Stimulated activated CD4-positive, alpha-beta T cell treated with anti-CD3 and anti-CD28 coated beads, Interleukin-12 subunit alpha, Interleukin-12 subunit beta, amount 100 ng/mL, for 24 hours (primary cell): Measurements from ENCODE around the gene PRRT2.
"Not testable (repeated sequence)": the region's sequence is repeated elsewhere in the genome, so short reads cannot be mapped to it uniquely, and the experiment has no call there.

ENCODE experiments used
- DNase-seq, 2 experiments: peaks; one replicate each; pipeline ENCODE4 v3.0.0-alpha.2; 2020; ENCODE audit warnings: low read depth in 2 of 2

PRRT2 gene

GRCh38 chr16:29790949-29791844 lies 20.8 kb upstream of the PRRT2 start:
- DNase-seq = no peak

GRCh38 chr16:29791845-29792807 lies 19.9 kb upstream of the PRRT2 start:
- DNase-seq = no peak

- not testable (repeated sequence) for DNase-seq
Observed at GRCh38 chr16:29793153-29793552, 18.8 kb upstream of the PRRT2 start.

- no peak for DNase-seq
Observed at GRCh38 chr16:29794231-29794710, 17.7 kb upstream of the PRRT2 start.

GRCh38 chr16:29802416-29802935 lies 9.5 kb upstream of the PRRT2 start:
- DNase-seq = no peak

GRCh38 chr16:29804020-29804419 lies 8.0 kb upstream of the PRRT2 start:
- DNase-seq = no peak

GRCh38 chr16:29804455-29805231 lies 7.3 kb upstream of the PRRT2 start:
- no peak for DNase-seq

- DNase-seq = peak; percentile 93 to 96
Observed at GRCh38 chr16:29805232-29806098, 6.5 kb upstream of the PRRT2 start.

- DNase-seq = peak; percentile 61 to 67
Observed at GRCh38 chr16:29806099-29806579, 5.9 kb upstream of the PRRT2 start, which contains the start of gene MAZ. TSS of gene MAZ (plus strand) at chr16:29806529. CDS start at chr16:29806702, 173 bp downstream.

- peak in 1 of 2 experiments; percentile 63 for DNase-seq
Observed at GRCh38 chr16:29806641-29807425, 5.2 kb upstream of the PRRT2 start.

GRCh38 chr16:29807426-29808218 lies 4.4 kb upstream of the PRRT2 start:
- peak; percentile 80 to 91 for DNase-seq

- no peak for DNase-seq
Observed at GRCh38 chr16:29808219-29808900, 3.6 kb upstream of the PRRT2 start.

GRCh38 chr16:29809031-29809747 lies 2.8 kb upstream of the PRRT2 start:
- DNase-seq = no peak

GRCh38 chr16:29809850-29810698 lies 1.9 kb upstream of the PRRT2 start:
- DNase-seq = no peak

- no peak for DNase-seq
Observed at GRCh38 chr16:29810699-29811169, 1.3 kb upstream of the PRRT2 start.
